ENCODE measurements around the gene SLC7A6OS. TPM values are rescaled to one million over a fixed set of nuclear protein-coding genes. Genes with fewer than 3 reads are reported as not detected.

Gene SLC7A6OS
- polyA plus RNA-seq, 3 donors: 9.3 to 10.5 (median 9.7) TPM

- intact Hi-C loops (cut with micrococcal nuclease): no loop called here
- Mint-ChIP-seq H3K4me3 (no peak overlapping the region), H3K4me1 (peaks cover 18% of the 10 kb centered on the region), H3K27ac (peak overlapping the region in 6 of 7 donors; percentile 68 to 88 (median 82)), H3K27me3 (ENCODE audit: low read depth in 3 of 3) (no peaks in the 10 kb centered on the region), H3K9me3 (no peaks in the 10 kb centered on the region), H3K36me3 (peaks cover 89 to 97% of the 10 kb centered on the region in 2 donors)
- H3K36me3 ChIP-seq (replicated peaks in 1 of 2; ENCODE audit: control insufficient read depth in 1 of 2, insufficient read depth in 2 of 2, low read length in 2 of 2): peaks cover 84 to 100% of the 10 kb centered on the region in 2 donors
- no peak overlapping the region for H3K4me2 ChIP-seq (replicated peaks; ENCODE audit: extremely low read depth, low read length, poor library complexity, severe bottlenecking)
- no peaks in the 10 kb centered on the region for H3K79me2 ChIP-seq (ENCODE audit: insufficient read depth, low read length)
- H3K4me3 ChIP-seq (replicated peaks in 1 of 3; ENCODE audit: low read depth in 2 of 3, low read length in 3 of 3): no peak overlapping the region
- H3K9ac ChIP-seq (ENCODE audit: insufficient read depth, low read length, poor library complexity, severe bottlenecking): no peak overlapping the region
- peaks cover 7% of the 10 kb centered on the region for H4K20me1 ChIP-seq (ENCODE audit: insufficient read depth, low read length)
- no peak overlapping the region for H2AFZ ChIP-seq (ENCODE audit: insufficient read depth, low read depth, low read length, poor library complexity, severe bottlenecking)
- H3K27me3 ChIP-seq (ENCODE audit: control insufficient read depth in 2 of 2, insufficient read depth in 2 of 2, low read length in 2 of 2): no peaks in the 10 kb centered on the region
- H3K27ac ChIP-seq (ENCODE audit: low read depth in 1 of 2, low read length in 2 of 2): peak overlapping the region in 1 of 2 donors; percentile 65
- no peak for DNase-seq
- H3K4me1 ChIP-seq (ENCODE audit: control insufficient read depth in 1 of 2, insufficient read depth in 2 of 2, low read length in 2 of 2): peaks cover 11 to 13% of the 10 kb centered on the region in 2 donors
- WGBS (ENCODE audit: insufficient coverage): 43% methylated on average over 5 of the region's 12 CpGs
- TF ChIP-seq, protein P1, sequence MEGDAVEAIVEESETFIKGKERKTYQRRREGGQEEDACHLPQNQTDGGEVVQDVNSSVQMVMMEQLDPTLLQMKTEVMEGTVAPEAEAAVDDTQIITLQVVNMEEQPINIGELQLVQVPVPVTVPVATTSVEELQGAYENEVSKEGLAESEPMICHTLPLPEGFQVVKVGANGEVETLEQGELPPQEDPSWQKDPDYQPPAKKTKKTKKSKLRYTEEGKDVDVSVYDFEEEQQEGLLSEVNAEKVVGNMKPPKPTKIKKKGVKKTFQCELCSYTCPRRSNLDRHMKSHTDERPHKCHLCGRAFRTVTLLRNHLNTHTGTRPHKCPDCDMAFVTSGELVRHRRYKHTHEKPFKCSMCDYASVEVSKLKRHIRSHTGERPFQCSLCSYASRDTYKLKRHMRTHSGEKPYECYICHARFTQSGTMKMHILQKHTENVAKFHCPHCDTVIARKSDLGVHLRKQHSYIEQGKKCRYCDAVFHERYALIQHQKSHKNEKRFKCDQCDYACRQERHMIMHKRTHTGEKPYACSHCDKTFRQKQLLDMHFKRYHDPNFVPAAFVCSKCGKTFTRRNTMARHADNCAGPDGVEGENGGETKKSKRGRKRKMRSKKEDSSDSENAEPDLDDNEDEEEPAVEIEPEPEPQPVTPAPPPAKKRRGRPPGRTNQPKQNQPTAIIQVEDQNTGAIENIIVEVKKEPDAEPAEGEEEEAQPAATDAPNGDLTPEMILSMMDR (IDR thresholded peaks at IDR 0.05): no peak
- H3K9me3 ChIP-seq (replicated peaks in 1 of 2; ENCODE audit: control insufficient read depth in 1 of 2, insufficient read depth in 1 of 2, low read length in 2 of 2): no peaks in the 10 kb centered on the region
Observed at GRCh38 chr16:68296291-68296690, 14.5 kb downstream of the SLC7A6OS start.

GRCh38 chr16:68292425-68292824 is 18.3 kb downstream of the SLC7A6OS start:
- Histone ChIP-seq H3K27ac (ENCODE audit: low read depth in 1 of 2, low read length in 2 of 2) (peak overlapping the region in 1 of 2 donors; percentile 0), H3K79me2 (ENCODE audit: insufficient read depth, low read length) (peaks cover 1% of the 10 kb centered on the region), H3K4me2 (replicated peaks; ENCODE audit: extremely low read depth, low read length, poor library complexity, severe bottlenecking) (no peak overlapping the region), H3K9me3 (replicated peaks in 1 of 2; ENCODE audit: control insufficient read depth in 1 of 2, insufficient read depth in 1 of 2, low read length in 2 of 2) (no peaks in the 10 kb centered on the region), H3K4me1 (ENCODE audit: control insufficient read depth in 1 of 2, insufficient read depth in 2 of 2, low read length in 2 of 2) (peaks cover 35 to 38% of the 10 kb centered on the region in 2 donors), H3K9ac (ENCODE audit: insufficient read depth, low read length, poor library complexity, severe bottlenecking) (no peak overlapping the region), H3K4me3 (replicated peaks in 1 of 3; ENCODE audit: low read depth in 2 of 3, low read length in 3 of 3) (no peak overlapping the region), H3K27me3 (ENCODE audit: control insufficient read depth in 2 of 2, insufficient read depth in 2 of 2, low read length in 2 of 2) (no peaks in the 10 kb centered on the region), H2AFZ (ENCODE audit: insufficient read depth, low read depth, low read length, poor library complexity, severe bottlenecking) (no peak overlapping the region), H4K20me1 (ENCODE audit: insufficient read depth, low read length) (no peaks in the 10 kb centered on the region), H3K36me3 (replicated peaks in 1 of 2; ENCODE audit: control insufficient read depth in 1 of 2, insufficient read depth in 2 of 2, low read length in 2 of 2) (peaks cover 56 to 86% of the 10 kb centered on the region in 2 donors)
- TF ChIP-seq, protein P1 (IDR thresholded peaks at IDR 0.05): no peak
- WGBS (ENCODE audit: insufficient coverage): no CpG with 5 or more reads among the region's 5 CpGs
- no peak overlapping the region for H3K27ac Mint-ChIP-seq
- H3K4me3 Mint-ChIP-seq: no peak overlapping the region
- peaks cover 77 to 84% of the 10 kb centered on the region in 2 donors for H3K36me3 Mint-ChIP-seq
- no peaks in the 10 kb centered on the region for H3K27me3 Mint-ChIP-seq (ENCODE audit: low read depth in 3 of 3)
- intact Hi-C loops (cut with micrococcal nuclease): no loop called here
- no peak for DNase-seq
- peaks cover 41% of the 10 kb centered on the region for H3K4me1 Mint-ChIP-seq
- H3K9me3 Mint-ChIP-seq: no peaks in the 10 kb centered on the region
